ENCODE data around the gene ALDH1A3. TPM values are rescaled to one million over a fixed set of nuclear protein-coding genes. Genes with fewer than 3 reads are reported as not detected.

Gene ALDH1A3
- total and polyA plus RNA-seq, 11 donors = 0.82 to 37.1 (median 4.7) TPM

DNA sequence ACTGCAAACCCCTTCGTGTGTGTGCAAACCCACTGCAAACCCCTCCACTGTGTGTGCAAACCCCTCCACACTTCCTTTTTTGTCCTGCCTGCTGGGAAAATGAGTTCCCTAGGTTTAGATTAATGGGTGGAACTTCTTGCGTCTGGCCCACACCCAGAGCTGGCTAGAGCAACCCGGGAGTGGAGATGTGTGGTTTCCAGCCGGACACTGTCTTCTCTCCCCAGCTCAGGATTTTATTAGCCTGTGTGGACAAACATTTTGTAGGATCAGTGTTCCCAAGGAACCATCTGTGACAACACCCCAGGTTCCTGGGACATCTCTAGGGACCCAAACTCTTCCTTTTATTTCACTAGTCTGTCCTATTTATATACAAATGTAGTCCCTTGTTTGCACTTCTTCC lies 29.9 kb downstream of the ALDH1A3 start:
- Histone ChIP-seq H3K9me3 (peaks cover 0 to 9% (median 0%) of the 10 kb centered on the region in 12 donors), H3K36me3 (no peaks in the 10 kb centered on the region), H3K27me3 (no peaks in the 10 kb centered on the region), H3K27ac (peak overlapping the region in 2 of 12 donors; percentile 19 to 24), H3K4me1 (peaks cover 0 to 3% (median 0%) of the 10 kb centered on the region in 12 donors), H3K4me3 (no peak overlapping the region)
- WGBS, 4 donors = 71 to 86% (median 72%) methylated on average over 4 of the region's 4 CpGs
- TF ChIP-seq POLR2A (IDR thresholded peaks at IDR 0.05) = no peak
- TF ChIP-seq, protein P1, sequence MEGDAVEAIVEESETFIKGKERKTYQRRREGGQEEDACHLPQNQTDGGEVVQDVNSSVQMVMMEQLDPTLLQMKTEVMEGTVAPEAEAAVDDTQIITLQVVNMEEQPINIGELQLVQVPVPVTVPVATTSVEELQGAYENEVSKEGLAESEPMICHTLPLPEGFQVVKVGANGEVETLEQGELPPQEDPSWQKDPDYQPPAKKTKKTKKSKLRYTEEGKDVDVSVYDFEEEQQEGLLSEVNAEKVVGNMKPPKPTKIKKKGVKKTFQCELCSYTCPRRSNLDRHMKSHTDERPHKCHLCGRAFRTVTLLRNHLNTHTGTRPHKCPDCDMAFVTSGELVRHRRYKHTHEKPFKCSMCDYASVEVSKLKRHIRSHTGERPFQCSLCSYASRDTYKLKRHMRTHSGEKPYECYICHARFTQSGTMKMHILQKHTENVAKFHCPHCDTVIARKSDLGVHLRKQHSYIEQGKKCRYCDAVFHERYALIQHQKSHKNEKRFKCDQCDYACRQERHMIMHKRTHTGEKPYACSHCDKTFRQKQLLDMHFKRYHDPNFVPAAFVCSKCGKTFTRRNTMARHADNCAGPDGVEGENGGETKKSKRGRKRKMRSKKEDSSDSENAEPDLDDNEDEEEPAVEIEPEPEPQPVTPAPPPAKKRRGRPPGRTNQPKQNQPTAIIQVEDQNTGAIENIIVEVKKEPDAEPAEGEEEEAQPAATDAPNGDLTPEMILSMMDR (IDR thresholded peaks at IDR 0.05) = no peak
- intact Hi-C loops (cut with DNase I) = loop anchor here in 1 of 10 donors (10.0 kb wide), 1 partner anchor 345 kb away; the partner anchor contains the start of gene CHSY1
- DNase-seq = no peak
- ATAC-seq = peak in 1 of 4 donors; percentile 40

DNA sequence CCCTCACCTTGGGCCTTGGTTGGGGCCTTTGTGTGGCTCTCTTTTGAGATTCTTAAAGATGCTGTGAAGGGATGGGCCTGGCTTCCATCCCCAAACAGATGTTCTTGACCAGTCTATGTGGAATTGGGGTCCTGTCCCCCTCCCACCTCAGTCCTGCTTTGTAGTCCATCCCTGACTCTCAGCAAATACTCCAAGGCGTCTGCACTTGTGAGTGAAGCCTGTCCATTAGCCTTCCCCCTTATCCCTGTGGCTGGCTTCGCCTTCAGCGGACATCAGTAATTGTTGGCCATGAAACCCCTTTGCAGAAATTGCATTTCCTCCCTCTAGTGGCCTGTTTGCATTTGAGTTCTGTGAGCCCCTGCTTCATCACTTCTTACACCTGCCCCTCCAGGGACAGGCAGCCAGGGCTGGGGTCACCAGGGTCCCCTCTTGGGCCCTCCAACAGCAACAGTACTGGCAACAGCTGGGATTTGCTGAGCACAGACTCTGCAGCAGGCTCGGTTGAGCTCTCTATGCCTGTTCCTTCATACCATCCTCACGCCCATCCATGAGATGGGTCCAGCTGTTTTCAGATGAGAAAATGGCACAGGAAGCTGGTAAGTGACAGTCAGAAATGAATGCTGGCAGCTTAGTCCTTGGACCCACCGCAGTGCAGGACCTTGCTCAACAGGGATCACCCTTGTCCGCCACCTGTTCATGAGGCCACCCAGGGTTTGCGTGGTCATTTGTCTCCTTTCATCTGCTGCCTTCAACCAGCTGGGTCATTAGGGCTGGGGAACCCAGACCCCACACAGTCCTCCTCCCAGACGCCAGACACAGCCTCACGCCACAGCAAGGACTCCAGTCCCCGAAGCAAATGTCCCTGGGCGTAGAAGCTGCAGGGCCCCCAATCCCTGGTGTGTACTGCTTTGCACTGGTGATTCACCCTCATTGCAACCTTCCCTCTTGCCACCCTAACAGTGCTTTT lies 30.6 kb downstream of the ALDH1A3 start:
- Histone ChIP-seq H3K36me3 (no peaks in the 10 kb centered on the region), H3K27me3 (no peaks in the 10 kb centered on the region), H3K27ac (peak overlapping the region in 2 of 12 donors; percentile 19 to 24), H3K4me3 (no peak overlapping the region), H3K9me3 (peaks cover 0 to 9% (median 0%) of the 10 kb centered on the region in 12 donors), H3K4me1 (peaks cover 0 to 3% (median 0%) of the 10 kb centered on the region in 12 donors)
- peak in 2 of 4 donors; percentile 17 to 33 for ATAC-seq
- intact Hi-C loops (cut with DNase I) = loop anchor here in 2 of 10 donors (10.0 kb wide), 2 partner anchors 345 to 355 kb away; partner anchors contain the start of gene CHSY1 (in 1 of the 2)
- TF ChIP-seq, protein P1 (IDR thresholded peaks at IDR 0.05) = peak in 2 of 12 donors; percentile 12 to 14
- no peak for TF ChIP-seq POLR2A (IDR thresholded peaks at IDR 0.05)
- WGBS, 4 donors = 78 to 83% (median 80%) methylated on average over 12 of the region's 12 CpGs
- no peak for DNase-seq

DNA sequence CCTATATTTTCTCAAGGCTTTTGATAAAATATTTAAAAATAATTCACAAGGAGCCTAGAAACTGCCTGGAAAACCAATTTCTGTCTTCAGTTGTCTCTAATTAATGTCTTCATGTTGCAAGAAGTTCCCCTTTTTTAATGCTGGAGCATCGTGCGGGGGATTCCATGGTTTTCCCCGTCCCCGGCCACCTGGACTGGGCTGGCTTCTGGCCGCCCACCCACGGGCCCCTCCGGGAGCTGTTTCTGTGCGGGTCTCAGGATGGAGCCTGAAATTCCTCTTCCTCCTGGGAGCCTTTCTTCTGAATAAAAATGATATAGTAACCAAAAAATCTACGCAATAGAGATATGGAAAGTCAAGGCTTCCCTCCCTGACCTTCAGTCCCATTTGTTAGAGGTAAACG lies 31.5 kb downstream of the ALDH1A3 start:
- WGBS, 4 donors = 77 to 87% (median 81%) methylated on average over 10 of the region's 10 CpGs
- no peak overlapping the region for H3K27ac ChIP-seq
- no peak overlapping the region for H3K4me3 ChIP-seq
- no peak for ATAC-seq
- H3K4me1 ChIP-seq = peaks cover 0 to 3% (median 0%) of the 10 kb centered on the region in 12 donors
- H3K27me3 ChIP-seq = no peaks in the 10 kb centered on the region
- intact Hi-C loops (cut with DNase I) = loop anchor here in 1 of 10 donors (10.0 kb wide), 1 partner anchor 354 kb away; no protein-coding TSS in a partner anchor
- H3K36me3 ChIP-seq = no peaks in the 10 kb centered on the region
- DNase-seq = no peak
- TF ChIP-seq, protein P1 (IDR thresholded peaks at IDR 0.05) = no peak
- no peak for TF ChIP-seq POLR2A (IDR thresholded peaks at IDR 0.05)
- H3K9me3 ChIP-seq = peaks cover 0 to 9% (median 0%) of the 10 kb centered on the region in 12 donors

DNA sequence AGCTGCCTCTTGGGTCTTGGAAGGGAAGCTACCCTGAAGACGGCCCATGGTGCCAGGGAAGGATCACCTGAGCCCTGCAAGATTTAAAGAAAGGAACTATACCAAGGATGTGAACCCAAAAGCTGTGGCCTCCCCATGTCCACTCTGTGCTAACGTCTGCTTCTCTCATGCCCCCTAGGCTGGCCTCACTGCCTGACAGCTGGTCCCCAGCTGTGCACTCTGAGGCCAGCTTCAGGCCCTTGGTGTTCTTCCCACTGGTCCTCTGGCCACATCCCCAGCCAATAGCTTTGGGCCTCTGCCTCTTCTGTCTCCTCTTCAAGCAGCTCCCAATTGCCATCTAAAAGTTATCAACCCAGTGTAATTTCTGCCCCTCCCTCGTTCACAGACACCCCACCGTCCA lies 34.3 kb downstream of the ALDH1A3 start:
- no peak for TF ChIP-seq POLR2A (IDR thresholded peaks at IDR 0.05)
- TF ChIP-seq, protein P1 (IDR thresholded peaks at IDR 0.05) = no peak
- Histone ChIP-seq H3K4me1 (peaks cover 0 to 14% (median 6%) of the 10 kb centered on the region in 12 donors), H3K27me3 (peaks cover 0 to 18% (median 9%) of the 10 kb centered on the region in 9 donors), H3K9me3 (peaks cover 0 to 9% (median 0%) of the 10 kb centered on the region in 12 donors), H3K4me3 (no peak overlapping the region), H3K36me3 (no peaks in the 10 kb centered on the region), H3K27ac (no peak overlapping the region)
- WGBS, 4 donors = 72 to 77% (median 76%) methylated on average over 4 of the region's 4 CpGs
- intact Hi-C loops (cut with DNase I) = loop anchor here in 1 of 10 donors (10.0 kb wide), 1 partner anchor 351 kb away; no protein-coding TSS in a partner anchor
- DNase-seq (peak in 2 of 5 donors; percentile 46 to 52), ATAC-seq (peak in 3 of 4 donors; percentile 39 to 75 (median 39))
